ENCODE measurements around the gene MYH15. TPM values are rescaled to one million over a fixed set of nuclear protein-coding genes. Genes with fewer than 3 reads are reported as not detected.

Gene MYH15
- total RNA-seq, 2 donors from 2014 or later: 0.42 to 0.65 TPM

Other genes with a start within 250 kb of the MYH15 start
- gene HHLA2, start 214.0 kb downstream of the MYH15 start, total RNA-seq: not detected
- gene CIP2A, start 78.8 kb upstream of the MYH15 start, total RNA-seq: 1 to 10 TPM; 2.6 to 3.3 TPM
- gene DZIP3, start 79.1 kb upstream of the MYH15 start, total RNA-seq: 10 to 100 TPM; 14.4 to 15.0 TPM
- not detected for gene RETNLB, start 246.8 kb upstream of the MYH15 start, total RNA-seq